Measurements from ENCODE around the gene ITPK1.
"Not testable (repeated sequence)": the region's sequence is repeated elsewhere in the genome, so short reads cannot be mapped to it uniquely, and the experiment has no call there.

The ITPK1 gene

DNA sequence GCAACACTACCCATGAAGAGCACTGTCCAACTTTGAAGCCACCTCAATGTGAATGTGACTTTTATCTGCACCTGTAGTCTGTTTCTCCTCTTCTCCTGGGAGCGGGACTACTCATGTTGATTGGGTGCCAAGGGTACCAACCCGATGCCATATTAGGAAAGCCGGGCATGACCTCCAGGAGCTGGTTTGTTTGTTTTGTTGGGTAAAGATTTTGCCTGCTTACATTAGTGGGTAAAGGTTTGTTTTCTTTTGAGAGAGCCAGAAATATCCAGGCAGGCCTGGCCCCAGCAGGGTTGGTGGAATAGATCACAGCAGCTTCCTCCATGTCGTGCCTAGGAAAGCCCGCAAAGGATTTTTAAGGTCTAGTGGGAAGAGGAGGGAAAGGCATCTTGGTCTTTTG is 19.7 kb upstream of the ITPK1 start:
- Histone ChIP-seq H3K4ac (ENCODE audit: low read depth in 1 of 2, low read length in 2 of 2) (no peak overlapping the region), H3K4me3 (ENCODE audit: insufficient read depth in 1 of 2, low read depth in 1 of 2, low read length in 2 of 2) (no peak overlapping the region)

DNA sequence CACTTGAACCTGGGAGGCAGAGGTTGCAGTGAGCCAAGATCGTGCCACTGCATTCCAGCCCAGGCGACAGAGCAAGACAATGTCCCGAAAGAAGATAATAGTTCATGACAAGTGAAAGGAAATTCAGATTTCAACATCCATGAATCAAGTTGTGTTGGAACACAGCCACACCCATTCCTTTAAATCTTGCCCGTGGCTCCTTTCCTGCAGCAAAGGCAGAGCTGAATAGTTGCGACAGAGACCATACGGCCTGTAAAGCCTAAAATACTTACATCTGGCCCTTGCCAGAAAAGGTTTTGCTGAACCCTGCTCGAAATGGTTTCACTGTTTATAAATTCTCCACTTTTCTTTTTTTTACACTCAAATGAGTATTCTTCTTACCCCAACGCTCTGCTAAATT is 17.7 kb upstream of the ITPK1 start:
- H4K91ac ChIP-seq (ENCODE audit: low read length), result no peak overlapping the region
- peaks cover 10% of the 10 kb centered on the region in 2 experiments for H3K27me3 ChIP-seq (ENCODE audit: control insufficient read depth in 1 of 2, insufficient read depth in 1 of 2, low read length in 2 of 2)
- no peak overlapping the region for H2AK5ac ChIP-seq (ENCODE audit: low read length, severe bottlenecking)
- WGBS, result 64% methylated on average over 7 of the region's 8 CpGs
- no peak overlapping the region for H3K18ac ChIP-seq (ENCODE audit: low read depth in 1 of 2, low read length in 2 of 2)
- H3K79me1 ChIP-seq (replicated peaks; ENCODE audit: low read length, poor library complexity, severe bottlenecking), result no peaks in the 10 kb centered on the region
- H3K14ac ChIP-seq (ENCODE audit: low read length in 2 of 2), result no peak overlapping the region
- no peak overlapping the region for H2BK120ac ChIP-seq (ENCODE audit: low read depth, low read length)
- no peak overlapping the region for H2AFZ ChIP-seq (ENCODE audit: low read depth, low read length)
- no peak overlapping the region for H4K8ac ChIP-seq (ENCODE audit: low read length)
- H3K36me3 ChIP-seq (ENCODE audit: control insufficient read depth in 1 of 2, insufficient read depth in 2 of 2, low read depth in 1 of 2, low read length in 2 of 2), result no peaks in the 10 kb centered on the region
- H3K4ac ChIP-seq (ENCODE audit: low read depth in 1 of 2, low read length in 2 of 2), result no peak overlapping the region
- no peak overlapping the region for H2BK5ac ChIP-seq (ENCODE audit: low read depth, low read length, poor library complexity, severe bottlenecking)
- no peak overlapping the region for H3K9ac ChIP-seq (ENCODE audit: low read length)
- H3K4me1 ChIP-seq (ENCODE audit: control insufficient read depth, insufficient read depth, low read depth, low read length), result no peaks in the 10 kb centered on the region
- no peak for DNase-seq
- no peak overlapping the region for H3K4me3 ChIP-seq (ENCODE audit: insufficient read depth in 1 of 2, low read depth in 1 of 2, low read length in 2 of 2)
- no peak overlapping the region for H2BK12ac ChIP-seq (ENCODE audit: low read length in 2 of 2)
- H3K9me3 ChIP-seq (ENCODE audit: control insufficient read depth, low read length), result no peaks in the 10 kb centered on the region
- H3K27ac ChIP-seq (ENCODE audit: low read length, poor library complexity, severe bottlenecking), result no peak overlapping the region
- H3K23ac ChIP-seq (ENCODE audit: low read length in 2 of 2), result no peak overlapping the region
- no peak overlapping the region for H3K4me2 ChIP-seq (ENCODE audit: low read length, poor library complexity, severe bottlenecking)
- H2BK15ac ChIP-seq (ENCODE audit: low read depth, poor library complexity, severe bottlenecking), result no peak overlapping the region

More for the DNA sequence above, 19.7 kb upstream of the ITPK1 start:
- Histone ChIP-seq H2BK5ac (ENCODE audit: low read depth, low read length, poor library complexity, severe bottlenecking) (no peak overlapping the region), H4K8ac (ENCODE audit: low read length) (no peak overlapping the region), H3K9ac (ENCODE audit: low read length) (no peak overlapping the region), H3K4me1 (ENCODE audit: control insufficient read depth, insufficient read depth, low read depth, low read length) (no peaks in the 10 kb centered on the region), H2BK15ac (ENCODE audit: low read depth, poor library complexity, severe bottlenecking) (no peak overlapping the region), H3K27ac (ENCODE audit: low read length, poor library complexity, severe bottlenecking) (no peak overlapping the region), H2BK120ac (ENCODE audit: low read depth, low read length) (no peak overlapping the region), H3K9me3 (ENCODE audit: control insufficient read depth, low read length) (no peaks in the 10 kb centered on the region), H2AFZ (ENCODE audit: low read depth, low read length) (no peak overlapping the region), H3K4me2 (ENCODE audit: low read length, poor library complexity, severe bottlenecking) (no peak overlapping the region), H3K36me3 (ENCODE audit: control insufficient read depth in 1 of 2, insufficient read depth in 2 of 2, low read depth in 1 of 2, low read length in 2 of 2) (no peaks in the 10 kb centered on the region), H3K18ac (ENCODE audit: low read depth in 1 of 2, low read length in 2 of 2) (no peak overlapping the region), H3K23ac (ENCODE audit: low read length in 2 of 2) (no peak overlapping the region), H3K79me1 (replicated peaks; ENCODE audit: low read length, poor library complexity, severe bottlenecking) (no peaks in the 10 kb centered on the region), H2AK5ac (ENCODE audit: low read length, severe bottlenecking) (no peak overlapping the region), H2BK12ac (ENCODE audit: low read length in 2 of 2) (no peak overlapping the region), H3K27me3 (ENCODE audit: control insufficient read depth in 1 of 2, insufficient read depth in 1 of 2, low read length in 2 of 2) (peaks cover 0 to 10% of the 10 kb centered on the region in 2 experiments), H3K14ac (ENCODE audit: low read length in 2 of 2) (no peak overlapping the region), H4K91ac (ENCODE audit: low read length) (no peak overlapping the region)
- DNase-seq, result no peak
- WGBS, result 86% methylated on average over 4 of the region's 5 CpGs

DNA sequence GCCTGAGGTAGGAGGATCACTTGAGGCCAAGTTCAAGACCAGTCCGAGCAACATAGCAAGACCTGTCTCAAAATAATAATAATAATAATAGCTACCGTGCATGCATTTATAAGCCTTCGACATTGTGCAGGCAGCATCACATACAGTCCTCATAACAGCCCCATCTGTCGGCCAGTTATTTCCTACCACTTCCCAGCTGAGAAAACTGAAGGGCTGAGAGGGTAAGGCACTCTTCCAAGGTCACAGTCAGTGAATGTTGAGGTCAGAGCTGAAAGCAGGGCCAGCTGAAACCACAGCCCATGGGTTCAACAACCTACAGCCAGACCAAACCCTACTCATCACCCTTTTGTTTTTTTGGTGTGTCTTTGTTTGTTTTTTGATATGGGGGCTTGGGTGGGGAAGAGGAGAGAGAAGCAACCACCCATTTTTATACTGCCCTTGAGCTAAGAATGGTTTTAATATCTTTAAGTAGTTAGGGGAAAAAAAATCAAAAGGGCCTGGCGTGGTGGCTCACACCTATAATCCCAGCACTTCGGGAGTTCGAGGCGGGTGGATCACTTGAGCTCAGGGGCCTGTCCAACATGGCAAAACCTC is 16.8 kb upstream of the ITPK1 start:
- Histone ChIP-seq H3K23ac (ENCODE audit: low read length in 2 of 2) (no peak overlapping the region), H3K9ac (ENCODE audit: low read length) (no peak overlapping the region), H2BK12ac (ENCODE audit: low read length in 2 of 2) (no peak overlapping the region), H2BK5ac (ENCODE audit: low read depth, low read length, poor library complexity, severe bottlenecking) (no peak overlapping the region), H3K18ac (ENCODE audit: low read depth in 1 of 2, low read length in 2 of 2) (no peak overlapping the region), H4K91ac (ENCODE audit: low read length) (no peak overlapping the region), H3K4me2 (ENCODE audit: low read length, poor library complexity, severe bottlenecking) (no peak overlapping the region), H3K4me1 (ENCODE audit: control insufficient read depth, insufficient read depth, low read depth, low read length) (no peaks in the 10 kb centered on the region), H3K4me3 (ENCODE audit: insufficient read depth in 1 of 2, low read depth in 1 of 2, low read length in 2 of 2) (no peak overlapping the region), H3K4ac (ENCODE audit: low read depth in 1 of 2, low read length in 2 of 2) (no peak overlapping the region), H4K8ac (ENCODE audit: low read length) (no peak overlapping the region), H3K79me1 (replicated peaks; ENCODE audit: low read length, poor library complexity, severe bottlenecking) (no peaks in the 10 kb centered on the region), H2BK120ac (ENCODE audit: low read depth, low read length) (no peak overlapping the region), H3K14ac (ENCODE audit: low read length in 2 of 2) (no peak overlapping the region), H2AK5ac (ENCODE audit: low read length, severe bottlenecking) (no peak overlapping the region), H3K36me3 (ENCODE audit: control insufficient read depth in 1 of 2, insufficient read depth in 2 of 2, low read depth in 1 of 2, low read length in 2 of 2) (no peaks in the 10 kb centered on the region), H3K27me3 (ENCODE audit: control insufficient read depth in 1 of 2, insufficient read depth in 1 of 2, low read length in 2 of 2) (peaks cover 6 to 10% of the 10 kb centered on the region in 2 experiments), H2BK15ac (ENCODE audit: low read depth, poor library complexity, severe bottlenecking) (no peak overlapping the region), H2AFZ (ENCODE audit: low read depth, low read length) (no peak overlapping the region), H3K9me3 (ENCODE audit: control insufficient read depth, low read length) (no peaks in the 10 kb centered on the region), H3K27ac (ENCODE audit: low read length, poor library complexity, severe bottlenecking) (no peak overlapping the region)
- DNase-seq, result peak; percentile 33
- 90% methylated on average over 6 of the region's 8 CpGs for WGBS

DNA sequence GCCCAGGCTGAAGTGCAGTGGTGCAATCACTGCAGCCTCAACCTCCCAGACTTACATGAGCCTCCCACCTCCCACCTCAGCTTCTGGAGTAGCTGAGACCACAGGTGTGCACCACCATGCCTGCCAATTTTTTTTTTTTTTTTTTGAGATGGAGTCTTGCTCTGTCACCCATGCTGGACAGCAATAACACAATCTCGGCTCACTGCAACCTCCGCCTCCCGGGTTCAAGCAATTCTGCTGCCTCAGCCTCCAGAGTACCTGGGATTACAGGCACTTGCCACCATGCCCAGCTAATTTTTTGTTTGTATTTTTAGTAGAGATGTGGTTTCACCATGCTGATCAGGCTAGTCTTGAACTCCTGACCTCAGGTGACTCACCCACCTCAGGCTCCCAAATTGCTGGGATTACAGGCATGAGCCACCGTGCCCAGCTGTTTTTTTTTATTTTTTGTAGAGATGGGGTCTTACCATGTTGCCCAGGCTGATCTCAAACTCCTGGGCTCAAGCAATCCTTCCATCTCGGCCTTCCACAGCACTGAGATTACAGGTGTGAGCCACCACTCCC is 15.6 kb upstream of the ITPK1 start:
- WGBS, result 40% methylated on average over 1 of the region's 5 CpGs

More for the DNA sequence above, 15.6 kb upstream of the ITPK1 start:
- not testable (repeated sequence) for H2AFZ ChIP-seq (ENCODE audit: low read depth, low read length); H3K27ac ChIP-seq (ENCODE audit: low read length, poor library complexity, severe bottlenecking); H2AK5ac ChIP-seq (ENCODE audit: low read length, severe bottlenecking); H2BK120ac ChIP-seq (ENCODE audit: low read depth, low read length); H3K4me1 ChIP-seq (ENCODE audit: control insufficient read depth, insufficient read depth, low read depth, low read length); H2BK5ac ChIP-seq (ENCODE audit: low read depth, low read length, poor library complexity, severe bottlenecking); H3K18ac ChIP-seq (ENCODE audit: low read depth in 1 of 2, low read length in 2 of 2); H3K9ac ChIP-seq (ENCODE audit: low read length); H3K4me3 ChIP-seq (ENCODE audit: insufficient read depth in 1 of 2, low read depth in 1 of 2, low read length in 2 of 2); H2BK12ac ChIP-seq (ENCODE audit: low read length in 2 of 2); H4K8ac ChIP-seq (ENCODE audit: low read length); H3K36me3 ChIP-seq (ENCODE audit: control insufficient read depth in 1 of 2, insufficient read depth in 2 of 2, low read depth in 1 of 2, low read length in 2 of 2); H3K27me3 ChIP-seq (ENCODE audit: control insufficient read depth in 1 of 2, insufficient read depth in 1 of 2, low read length in 2 of 2); H2BK15ac ChIP-seq (ENCODE audit: low read depth, poor library complexity, severe bottlenecking); DNase-seq; H3K9me3 ChIP-seq (ENCODE audit: control insufficient read depth, low read length); H3K4me2 ChIP-seq (ENCODE audit: low read length, poor library complexity, severe bottlenecking); H3K23ac ChIP-seq (ENCODE audit: low read length in 2 of 2); H4K91ac ChIP-seq (ENCODE audit: low read length); H3K79me1 ChIP-seq (replicated peaks; ENCODE audit: low read length, poor library complexity, severe bottlenecking); H3K14ac ChIP-seq (ENCODE audit: low read length in 2 of 2); H3K4ac ChIP-seq (ENCODE audit: low read depth in 1 of 2, low read length in 2 of 2)

Data from mesenchymal stem cell (in vitro differentiated cells and primary cell).